ENCODE results near the gene FILIP1L.

- no peak for TF ChIP-seq CTCF (IDR thresholded peaks at IDR 0.05)
- no peak for TF ChIP-seq EP300 (IDR thresholded peaks at IDR 0.05)
- no peak for TF ChIP-seq POLR2A (IDR thresholded peaks at IDR 0.05)
- TF ChIP-seq POLR2AphosphoS5 (IDR thresholded peaks at IDR 0.05): no peak
These were observed 240.8 kb downstream of the FILIP1L start for GRCh38 chr3:99873269-99874102.
